Keratinocyte (primary cell): ENCODE data around the gene FRMPD4. TPM values are rescaled to one million over a fixed set of nuclear protein-coding genes. Genes with fewer than 3 reads are reported as not detected.

Experiments
- DNase-seq: peaks from one replicate; pipeline ENCODE4 v3.0.0-alpha.2; 2011; ENCODE audit warnings: low read depth, missing footprints, low spot score
- FAIRE-seq: peaks from 2 replicates; lab custom pipeline; 2011; peaks lifted over from hg19 to GRCh38; lab: Jason Lieb, UNC
- H2AFZ ChIP-seq: 2 replicates; pipeline ENCODE4 v1.6.0; 2012; ENCODE audit warnings: low read length, control low read depth, inconsistent platforms; ENCODE audit not compliant: control insufficient read depth
- H3K27ac ChIP-seq: 2 replicates; pipeline ENCODE4 v1.5.1; 2011; ENCODE audit warnings: low read length; ENCODE audit not compliant: control insufficient read depth, insufficient read depth
- H3K27me3 ChIP-seq: 3 replicates; pipeline ENCODE4 v1.6.0; 2011; ENCODE audit warnings: low read length; ENCODE audit not compliant: control insufficient read depth, insufficient read depth; ENCODE audit errors: extremely low read depth
- H3K36me3 ChIP-seq, 2 experiments: 2 replicates in 1 of 2; 3 replicates in 1 of 2; pipeline ENCODE4 v1.5.1; 2011; ENCODE audit warnings: low read length in 2 of 2, mild to moderate bottlenecking in 1 of 2; ENCODE audit not compliant: control insufficient read depth in 2 of 2, insufficient read depth in 2 of 2; ENCODE audit errors: extremely low read depth in 1 of 2
- H3K4me1 ChIP-seq: 3 replicates; pipeline ENCODE4 v1.5.1; 2011; ENCODE audit warnings: low read length; ENCODE audit not compliant: control insufficient read depth, insufficient read depth; ENCODE audit errors: extremely low read depth
- H3K4me2 ChIP-seq: 3 replicates; pipeline ENCODE4 v1.6.0; 2011; ENCODE audit warnings: low read depth, low read length; ENCODE audit not compliant: control insufficient read depth, insufficient read depth; ENCODE audit errors: extremely low read depth
- H3K4me3 ChIP-seq, 3 experiments: fragments of 200-600 bp in 1 of 3; sonication (generic) in 1 of 3; 2 replicates in 2 of 3; 3 replicates in 1 of 3; pipeline ENCODE4 v1.5.1; 2011 to 2016; ENCODE audit warnings: low read length in 3 of 3, mild to moderate bottlenecking in 3 of 3, control low read depth in 2 of 3, inconsistent platforms in 1 of 3, low read depth in 1 of 3, mixed read lengths in 1 of 3, mixed run types in 1 of 3, moderate library complexity in 1 of 3; ENCODE audit not compliant: control insufficient read depth in 2 of 3, insufficient read depth in 2 of 3; ENCODE audit errors: extremely low read depth in 1 of 3
- H3K79me2 ChIP-seq: 2 replicates; pipeline ENCODE4 v1.6.0; 2012; ENCODE audit warnings: low read length; ENCODE audit not compliant: control insufficient read depth, insufficient read depth
- H3K9ac ChIP-seq: 3 replicates; pipeline ENCODE4 v1.6.0; 2011; ENCODE audit warnings: low read length; ENCODE audit not compliant: control insufficient read depth, insufficient read depth; ENCODE audit errors: extremely low read depth
- H3K9me1 ChIP-seq: 3 replicates; pipeline ENCODE4 v1.6.0; 2011; ENCODE audit warnings: low read length; ENCODE audit not compliant: control insufficient read depth, insufficient read depth; ENCODE audit errors: extremely low read depth
- H3K9me3 ChIP-seq: 2 replicates; pipeline ENCODE4 v1.5.1; 2012; ENCODE audit warnings: low read depth, low read length; ENCODE audit not compliant: control insufficient read depth
- H4K20me1 ChIP-seq: 3 replicates; pipeline ENCODE4 v1.6.0; 2011; ENCODE audit warnings: low read length; ENCODE audit not compliant: control insufficient read depth, insufficient read depth; ENCODE audit errors: extremely low read depth
- EZH2 ChIP-seq: IDR thresholded peaks from one replicate; pipeline ENCODE4 v1.6.1; 2012; ENCODE audit warnings: inconsistent platforms, mild to moderate bottlenecking, low read length, moderate library complexity
- dilution Hi-C: fragments of 300-500 bp; cut with MboI; formaldehyde crosslinking; loops from one replicate; pipeline ENCODE4 v1.7.0; 2020; ENCODE audit warnings: low sequenced_read_pairs; ENCODE audit not compliant: extremely low pct_ligation_motif_present
- polyA plus RNA-seq, 5 experiments: library from polyadenylated mRNA; depleted of rRNA in 3 of 5; stranded (reverse) in 3 of 5; stranded (forward) in 1 of 5; unstranded in 1 of 5; fragments of >200 nt; gene quantifications; 1 replicate in 1 of 5; 2 replicates in 3 of 5; 3 replicates in 1 of 5; pipeline versions ENCODE4 v1.2.1 to v1.2.3, GENCODE V29; 2011 to 2012; ENCODE audit warnings: missing spikeins in 2 of 5, low read depth in 1 of 5, low replicate concordance in 1 of 5
- TF ChIP-seq, protein P1 (sequence below), 3 experiments: IDR thresholded peaks in 1 of 3; conservative IDR thresholded peaks in 1 of 3; optimal IDR thresholded peaks in 1 of 3; 2 replicates in 2 of 3; 3 replicates in 1 of 3; pipeline versions ENCODE3 to v1.5.1; 2011; ENCODE audit warnings: low read length in 3 of 3, mild to moderate bottlenecking in 3 of 3, moderate library complexity in 2 of 3, control low read depth in 1 of 3, inconsistent platforms in 1 of 3; ENCODE audit not compliant: insufficient read depth in 2 of 3; ENCODE audit errors: extremely low read depth in 1 of 3

FRMPD4 gene
- polyA plus RNA-seq, 1 donor (not counting 4 experiments of a cell fraction or from before 2014, with no cell fraction given): 0.05 TPM

DNA sequence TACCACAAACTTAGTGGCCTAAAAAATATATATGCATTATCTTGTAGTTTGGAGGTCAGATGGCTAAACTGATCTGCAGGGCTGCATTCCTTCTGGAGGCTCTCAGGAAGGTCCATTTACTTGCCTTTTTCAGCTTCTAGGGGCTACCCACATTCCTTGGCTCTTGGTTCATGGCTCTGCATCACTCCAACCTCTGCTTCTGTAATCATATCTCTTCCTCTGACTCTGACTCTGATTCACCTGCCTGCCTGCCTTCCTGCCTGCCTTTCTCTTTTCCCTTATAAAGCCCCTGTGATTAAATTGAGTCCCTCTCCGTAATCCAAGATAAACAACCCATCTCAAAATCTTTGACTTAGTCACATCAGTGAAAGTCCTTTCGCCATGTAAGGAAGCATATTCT, 25.0 kb upstream of the FRMPD4 start:
- dilution Hi-C loops: no loop called here

DNA sequence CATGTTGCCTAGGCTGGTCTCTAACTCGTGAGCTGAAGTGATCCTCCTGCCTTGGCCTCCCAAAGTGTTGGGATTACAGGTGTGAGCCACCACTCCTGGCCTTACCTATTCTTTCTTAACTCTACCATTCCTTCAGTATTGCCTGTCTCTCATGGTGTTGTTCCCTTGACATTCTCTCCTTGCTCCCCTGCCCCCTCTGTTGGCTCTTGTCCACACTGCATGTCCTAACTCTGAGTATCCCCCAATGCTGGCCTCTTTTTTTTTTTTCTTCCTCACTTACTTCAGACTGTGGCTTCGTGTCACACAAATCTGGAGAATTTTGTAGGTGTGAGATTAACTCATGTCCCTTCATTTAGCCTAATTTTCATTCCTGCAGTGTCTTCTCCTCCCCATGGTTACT, 22.9 kb upstream of the FRMPD4 start:
- H3K27me3 ChIP-seq: no peaks in the 10 kb centered on the region
- H3K9ac ChIP-seq: no peak overlapping the region
- H3K4me3 ChIP-seq: no peak overlapping the region
- no peak overlapping the region for H3K27ac ChIP-seq
- H3K9me3 ChIP-seq: no peaks in the 10 kb centered on the region
- FAIRE-seq (no peak), DNase-seq (no peak)
- H3K79me2 ChIP-seq: no peaks in the 10 kb centered on the region
- H3K4me2 ChIP-seq: no peak overlapping the region
- no peaks in the 10 kb centered on the region for H4K20me1 ChIP-seq
- dilution Hi-C loops: no loop called here
- H3K36me3 ChIP-seq: no peaks in the 10 kb centered on the region
- H3K4me1 ChIP-seq: no peaks in the 10 kb centered on the region
- H2AFZ ChIP-seq: no peak overlapping the region
- no peaks in the 10 kb centered on the region for H3K9me1 ChIP-seq
- TF ChIP-seq, protein P1, sequence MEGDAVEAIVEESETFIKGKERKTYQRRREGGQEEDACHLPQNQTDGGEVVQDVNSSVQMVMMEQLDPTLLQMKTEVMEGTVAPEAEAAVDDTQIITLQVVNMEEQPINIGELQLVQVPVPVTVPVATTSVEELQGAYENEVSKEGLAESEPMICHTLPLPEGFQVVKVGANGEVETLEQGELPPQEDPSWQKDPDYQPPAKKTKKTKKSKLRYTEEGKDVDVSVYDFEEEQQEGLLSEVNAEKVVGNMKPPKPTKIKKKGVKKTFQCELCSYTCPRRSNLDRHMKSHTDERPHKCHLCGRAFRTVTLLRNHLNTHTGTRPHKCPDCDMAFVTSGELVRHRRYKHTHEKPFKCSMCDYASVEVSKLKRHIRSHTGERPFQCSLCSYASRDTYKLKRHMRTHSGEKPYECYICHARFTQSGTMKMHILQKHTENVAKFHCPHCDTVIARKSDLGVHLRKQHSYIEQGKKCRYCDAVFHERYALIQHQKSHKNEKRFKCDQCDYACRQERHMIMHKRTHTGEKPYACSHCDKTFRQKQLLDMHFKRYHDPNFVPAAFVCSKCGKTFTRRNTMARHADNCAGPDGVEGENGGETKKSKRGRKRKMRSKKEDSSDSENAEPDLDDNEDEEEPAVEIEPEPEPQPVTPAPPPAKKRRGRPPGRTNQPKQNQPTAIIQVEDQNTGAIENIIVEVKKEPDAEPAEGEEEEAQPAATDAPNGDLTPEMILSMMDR (optimal IDR thresholded peaks at IDR 0.05 in 1 of 3, IDR thresholded peaks at IDR 0.05 in 1 of 3, conservative IDR thresholded peaks at IDR 0.05 in 1 of 3; ENCODE audit: extremely low read depth in 1 of 3, insufficient read depth in 2 of 3, low read length in 3 of 3): peak in 2 of 3 experiments; percentile 16 to 35
- TF ChIP-seq EZH2: no peak

More for the DNA sequence above, 25.0 kb upstream of the FRMPD4 start:
- H3K9me3 ChIP-seq: no peaks in the 10 kb centered on the region
- no peaks in the 10 kb centered on the region for H3K9me1 ChIP-seq
- TF ChIP-seq EZH2: no peak
- H3K4me1 ChIP-seq: no peaks in the 10 kb centered on the region
- no peaks in the 10 kb centered on the region for H4K20me1 ChIP-seq
- H2AFZ ChIP-seq: no peak overlapping the region
- no peak overlapping the region for H3K27ac ChIP-seq
- H3K9ac ChIP-seq: no peak overlapping the region
- no peak overlapping the region for H3K4me3 ChIP-seq
- DNase-seq (no peak), FAIRE-seq (no peak)
- no peaks in the 10 kb centered on the region for H3K27me3 ChIP-seq
- H3K36me3 ChIP-seq: no peaks in the 10 kb centered on the region
- no peaks in the 10 kb centered on the region for H3K79me2 ChIP-seq
- H3K4me2 ChIP-seq: no peak overlapping the region

DNA sequence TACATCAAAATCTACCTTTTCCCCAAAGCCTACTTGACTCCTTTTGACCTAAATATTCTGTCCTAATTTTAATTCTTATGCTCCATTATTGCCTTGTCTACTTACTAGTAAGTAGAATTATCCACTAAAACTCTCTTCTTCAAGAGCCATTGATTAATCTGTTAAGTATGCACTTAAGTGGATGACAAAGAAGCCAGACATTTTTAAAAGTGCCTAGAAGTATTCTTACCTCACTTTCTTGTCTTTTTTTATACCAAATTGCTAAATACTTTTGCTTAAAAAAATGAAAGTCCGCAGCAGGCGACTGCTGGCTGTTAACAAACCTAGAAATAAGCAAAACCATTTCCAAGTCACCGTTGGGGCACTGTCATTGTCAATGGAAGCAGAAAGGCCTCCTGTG, 20.1 kb upstream of the FRMPD4 start:
- dilution Hi-C loops: no loop called here
- Histone ChIP-seq H2AFZ (no peak overlapping the region), H3K9me3 (no peaks in the 10 kb centered on the region), H3K27ac (no peak overlapping the region), H3K4me2 (no peak overlapping the region), H3K4me3 (no peak overlapping the region), H4K20me1 (no peaks in the 10 kb centered on the region), H3K4me1 (no peaks in the 10 kb centered on the region), H3K79me2 (no peaks in the 10 kb centered on the region), H3K9ac (no peak overlapping the region), H3K9me1 (no peaks in the 10 kb centered on the region), H3K27me3 (no peaks in the 10 kb centered on the region), H3K36me3 (no peaks in the 10 kb centered on the region)
- DNase-seq (no peak), FAIRE-seq (no peak)
- TF ChIP-seq EZH2: no peak
- TF ChIP-seq, protein P1 (optimal IDR thresholded peaks at IDR 0.05 in 1 of 3, IDR thresholded peaks at IDR 0.05 in 1 of 3, conservative IDR thresholded peaks at IDR 0.05 in 1 of 3; ENCODE audit: extremely low read depth in 1 of 3, insufficient read depth in 2 of 3, low read length in 3 of 3): no peak
